Uterine smooth muscle cell (primary cell): ENCODE data around the gene SYCP2. TPM values are rescaled to one million over a fixed set of nuclear protein-coding genes. Genes with fewer than 3 reads are reported as not detected.

ENCODE experiments used
- total RNA-seq: library from RNA; depleted of rRNA; stranded (reverse); fragments of >200 nt; gene quantifications from 2 replicates; pipeline ENCODE4 v1.2.3, GENCODE V29; 2014

Gene SYCP2
- 0.37 and 0.89 TPM in 2 replicates for total RNA-seq

DNA sequence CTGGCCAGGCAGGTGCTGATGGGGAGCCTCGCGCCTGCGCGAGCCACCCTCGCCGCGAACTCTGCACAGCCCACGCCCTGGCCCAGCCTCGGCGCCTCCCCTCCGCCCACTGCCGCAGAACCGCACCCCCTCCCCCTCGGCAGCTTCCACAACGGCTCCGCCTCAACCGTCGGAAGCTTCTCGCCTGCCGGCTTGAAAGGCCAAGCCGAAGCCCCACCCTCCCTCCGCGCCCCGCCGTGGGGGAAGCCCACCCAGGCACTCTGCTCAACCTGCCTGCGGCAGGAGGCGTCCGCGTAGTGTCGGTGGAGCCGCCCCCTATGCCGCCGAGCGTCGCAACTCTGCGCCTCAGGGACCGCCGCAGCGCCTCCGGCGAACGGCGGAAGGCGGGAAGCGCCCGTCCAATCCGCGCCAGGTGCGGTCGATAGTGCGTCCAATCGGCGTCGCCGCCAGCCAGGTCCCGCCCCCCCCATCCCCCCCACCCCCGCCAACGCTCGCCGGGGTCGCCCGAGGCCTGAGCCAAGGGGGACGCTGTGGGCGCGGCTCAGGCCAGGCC is at the start of gene SYCP2:
SYCP2 (minus strand) TSS at position 342 of the 553 bp plus-strand sequence. CDS start 11,224 bp downstream, outside the sequence.

GRCh38 chr20:59958123-59958522 is 24.7 kb upstream of the SYCP2 start, which contains the start of gene CDH26:
Gene CDH26, plus strand, starts transcription at chr20:59958423. Its CDS starts 304 bp downstream, at chr20:59958727.

DNA sequence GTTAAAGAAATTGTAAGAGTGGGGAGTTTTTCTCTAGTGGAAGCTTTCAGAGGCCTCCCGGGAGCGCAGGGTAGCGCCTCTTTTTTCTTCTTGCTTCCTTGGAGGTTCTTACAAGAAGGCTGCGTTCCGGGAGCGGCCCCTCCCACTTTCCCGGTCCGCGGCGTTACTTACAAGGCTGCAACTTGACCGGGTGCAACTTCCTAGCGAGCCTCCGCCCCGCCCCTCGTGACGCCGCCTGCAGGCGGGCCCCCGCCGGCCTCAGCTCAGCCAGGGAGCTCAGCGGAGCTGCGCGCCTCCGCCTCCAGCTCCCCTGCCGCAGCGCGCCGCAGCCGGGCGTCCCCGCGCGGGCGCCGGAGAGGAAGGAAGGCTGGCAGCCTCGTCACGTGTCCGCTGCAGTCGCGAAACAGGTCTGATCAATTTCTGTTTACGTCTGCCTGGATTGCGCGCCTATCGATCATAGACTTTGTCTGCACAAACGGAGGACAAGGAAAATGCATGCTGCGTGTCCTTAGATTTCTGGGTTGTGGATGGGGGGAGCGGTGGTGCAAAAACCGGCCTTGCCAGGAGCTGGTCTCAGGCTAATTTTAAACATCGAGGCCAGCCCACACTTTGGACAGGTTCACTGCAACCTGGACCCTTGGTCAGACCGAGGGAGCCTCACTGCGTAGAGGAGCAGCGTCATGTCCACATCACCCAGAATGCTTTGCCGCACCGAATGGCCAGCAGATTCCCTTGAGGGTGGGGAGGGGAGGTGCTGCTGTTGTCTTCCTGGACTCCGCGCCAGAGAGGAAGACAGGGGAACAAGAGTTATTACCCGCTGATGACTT is 6.9 kb upstream of the SYCP2 start, which contains the start of the genes FAM217B and PPP1R3D:
FAM217B (plus strand) TSS at position 261 of the 827 bp plus-strand sequence. CDS start 3,555 bp downstream, outside the sequence.
PPP1R3D (minus strand) TSS at position 177 of the 827 bp plus-strand sequence. CDS start 374 bp downstream, outside the sequence.

Other genes with a start within 250 kb of the SYCP2 start
- gene PPP1R3D, start 6.7 kb upstream of the SYCP2 start, total RNA-seq, result 6.4 and 6.6 TPM in 2 replicates
- 3.2 and 4.1 TPM in 2 replicates for gene FAM217B, start 6.8 kb upstream of the SYCP2 start, total RNA-seq
- 0.12 and 0.33 TPM in 2 replicates for gene CDH26, start 24.8 kb upstream of the SYCP2 start, total RNA-seq